NCI-H510A treated with DMSO at 0.1 percent for 48 hours (cell line): ENCODE measurements around the gene ZNF19.

Source experiments
- DNase-seq: peaks from one replicate; lab custom pipeline; 2025; lab: John Stamatoyannopoulos, UW

The ZNF19 gene

GRCh38 chr16:71441348-71442050, 47.6 kb downstream of the ZNF19 start:
- no peak for DNase-seq

GRCh38 chr16:71440669-71441347, 48.3 kb downstream of the ZNF19 start:
- DNase-seq, result no peak

- no peak for DNase-seq
Observed at GRCh38 chr16:71439523-71439922, 49.6 kb downstream of the ZNF19 start.

GRCh38 chr16:71436473-71436872, 52.7 kb downstream of the ZNF19 start:
- DNase-seq, result no peak

GRCh38 chr16:71432906-71433305, 56.2 kb downstream of the ZNF19 start:
- DNase-seq, result no peak

- no peak for DNase-seq
Observed at GRCh38 chr16:71431991-71432390, 57.1 kb downstream of the ZNF19 start.

- DNase-seq, result no peak
Observed at GRCh38 chr16:71431176-71431575, 57.9 kb downstream of the ZNF19 start.

GRCh38 chr16:71430744-71431143, 58.4 kb downstream of the ZNF19 start:
- DNase-seq, result no peak

- DNase-seq, result no peak
Observed at GRCh38 chr16:71429581-71429980, 59.5 kb downstream of the ZNF19 start.

GRCh38 chr16:71428883-71429282, 60.2 kb downstream of the ZNF19 start:
- DNase-seq, result no peak

GRCh38 chr16:71428385-71428784, 60.7 kb downstream of the ZNF19 start:
- no peak for DNase-seq

GRCh38 chr16:71426880-71427615, 62.1 kb downstream of the ZNF19 start:
- no peak for DNase-seq

- DNase-seq, result no peak
Observed at GRCh38 chr16:71426069-71426879, 62.9 kb downstream of the ZNF19 start.

- DNase-seq, result no peak
Observed at GRCh38 chr16:71425746-71426068, 63.4 kb downstream of the ZNF19 start.

- DNase-seq, result no peak
Observed at GRCh38 chr16:71424626-71425025, 64.5 kb downstream of the ZNF19 start.

- DNase-seq, result no peak
Observed at GRCh38 chr16:71423865-71424264, 65.3 kb downstream of the ZNF19 start.
